ENCODE data around the gene MGAT4B.
A peak's percentile ranks its signal among the peaks of the same experiment; 100 is the strongest.

The MGAT4B gene

GRCh38 chr5:179812997-179813607, 6.4 kb upstream of the MGAT4B start:
- no peak for DNase-seq

GRCh38 chr5:179812135-179812825, 5.6 kb upstream of the MGAT4B start:
- DNase-seq: no peak

GRCh38 chr5:179805529-179806249, 977 bp downstream of the MGAT4B start:
- DNase-seq: peak; percentile 82

GRCh38 chr5:179805070-179805528, 1.6 kb downstream of the MGAT4B start:
- DNase-seq: no peak

GRCh38 chr5:179804555-179804947, 2.1 kb downstream of the MGAT4B start:
- DNase-seq: no peak

- DNase-seq: no peak
Observed at GRCh38 chr5:179803651-179804554, 2.8 kb downstream of the MGAT4B start.

- DNase-seq: no peak
Observed at GRCh38 chr5:179802950-179803562, 3.6 kb downstream of the MGAT4B start.

GRCh38 chr5:179802207-179802883, 4.3 kb downstream of the MGAT4B start:
- no peak for DNase-seq

- peak; percentile 56 for DNase-seq
Observed at GRCh38 chr5:179801304-179802206, 5.1 kb downstream of the MGAT4B start.

GRCh38 chr5:179800696-179801201, 5.9 kb downstream of the MGAT4B start:
- no peak for DNase-seq

- DNase-seq: no peak
Observed at GRCh38 chr5:179800071-179800695, 6.5 kb downstream of the MGAT4B start.

- DNase-seq: no peak
Observed at GRCh38 chr5:179799644-179799973, 7.1 kb downstream of the MGAT4B start.

GRCh38 chr5:179798771-179799643, 7.7 kb downstream of the MGAT4B start:
- no peak for DNase-seq

- DNase-seq: no peak
Observed at GRCh38 chr5:179798144-179798770, 8.4 kb downstream of the MGAT4B start.

GRCh38 chr5:179797741-179798140, 8.9 kb downstream of the MGAT4B start:
- no peak for DNase-seq

GRCh38 chr5:179796877-179797608, 9.6 kb downstream of the MGAT4B start:
- DNase-seq: no peak

All from right kidney (tissue), 1 donor.